ENCODE data around the gene RDH8.

RDH8 gene

DNA sequence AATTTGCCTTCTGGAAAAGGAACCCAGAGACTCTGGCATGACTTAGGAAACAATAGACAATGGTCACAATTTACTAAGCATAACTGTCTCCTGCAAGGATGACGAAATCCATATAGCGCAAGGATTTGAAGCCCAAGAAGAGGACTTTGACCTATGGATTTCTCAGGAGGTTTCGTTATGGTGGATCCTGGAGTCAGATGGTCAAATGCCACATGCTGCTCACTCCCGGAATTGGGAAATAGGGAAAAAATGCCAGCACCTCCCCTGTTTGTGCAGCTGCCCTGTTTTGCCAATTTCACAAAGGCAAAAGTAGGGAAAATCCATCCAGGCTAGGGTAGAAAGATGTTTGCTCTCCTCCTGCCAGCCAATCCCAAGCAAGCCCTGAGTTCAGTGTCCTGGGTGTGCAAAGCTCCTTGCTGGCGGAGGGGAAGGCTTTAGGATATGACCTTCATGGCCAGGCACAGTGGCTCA lies 23.4 kb downstream of the RDH8 start:
- no peak for DNase-seq (ENCODE audit: low spot score)

DNA sequence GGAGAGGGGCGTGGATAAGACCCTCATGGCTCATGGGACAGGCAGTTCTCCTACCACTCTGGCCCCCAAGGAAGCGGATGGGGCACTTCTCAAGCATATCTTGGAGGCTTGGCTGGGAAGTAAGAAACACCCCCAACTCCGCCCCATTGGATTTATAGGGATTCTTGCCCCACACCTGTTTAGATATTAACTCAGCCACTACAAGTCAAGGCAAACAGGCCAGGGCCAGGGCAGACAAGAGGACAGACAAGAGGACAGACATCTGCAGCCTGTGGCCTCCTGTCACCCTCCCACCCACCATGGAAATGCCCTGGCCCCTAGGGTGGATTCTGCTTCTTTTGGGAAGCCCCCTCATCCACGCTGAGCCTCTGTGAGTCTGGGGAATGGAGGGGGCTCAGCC lies 24.1 kb downstream of the RDH8 start:
- DNase-seq (ENCODE audit: low spot score): no peak

DNA sequence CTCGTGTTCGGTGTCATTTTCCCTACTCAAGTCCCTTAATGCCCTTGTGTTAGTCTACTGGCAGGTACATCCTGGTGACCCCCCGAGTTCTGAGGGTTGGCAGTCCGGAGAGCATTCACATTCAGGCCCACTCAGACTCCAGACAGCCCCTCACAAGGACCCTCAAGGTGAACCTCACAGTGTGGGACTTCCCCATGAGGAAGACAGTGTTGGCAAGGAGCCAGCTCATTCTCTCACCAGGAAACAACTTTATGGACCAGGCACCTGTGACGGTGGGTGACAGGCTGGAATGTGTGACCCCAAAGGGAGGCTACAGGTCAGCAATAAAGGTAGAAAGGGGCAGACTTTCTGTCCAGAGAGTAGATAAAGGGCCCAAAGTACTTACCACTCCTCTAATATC lies 24.5 kb downstream of the RDH8 start:
- DNase-seq (ENCODE audit: low spot score): no peak

DNA sequence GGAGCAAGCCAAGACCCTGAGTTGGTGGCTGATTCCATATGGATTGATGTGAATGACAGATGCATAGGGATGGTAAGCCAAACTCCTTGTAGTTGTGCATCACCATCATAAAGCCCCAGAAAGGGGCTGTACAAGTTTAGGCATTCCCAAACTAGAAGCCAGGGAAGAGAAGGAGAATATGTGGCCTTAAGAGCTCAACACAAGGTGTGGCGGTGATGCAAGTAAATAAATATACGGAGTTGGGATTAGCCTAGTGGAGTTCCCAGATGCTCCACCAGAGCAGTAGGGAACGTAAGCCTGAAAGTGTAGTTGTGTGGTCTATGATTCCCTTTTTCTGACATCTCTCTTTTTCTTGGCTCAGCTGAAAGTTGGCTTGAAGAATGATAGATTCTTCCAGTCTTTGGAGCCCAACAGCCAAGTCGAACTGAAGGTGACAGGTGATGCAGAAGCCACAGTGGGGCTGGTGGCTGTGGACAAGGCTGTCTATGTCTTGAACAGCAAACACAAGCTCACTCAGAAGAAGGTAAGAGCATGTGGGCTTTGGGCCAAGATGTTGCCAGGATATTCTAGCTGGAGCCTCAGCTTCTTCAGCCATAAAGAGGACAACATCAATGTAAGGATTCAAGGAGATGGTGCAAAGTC lies 30.1 kb downstream of the RDH8 start:
- no peak for DNase-seq (ENCODE audit: low spot score)

DNA sequence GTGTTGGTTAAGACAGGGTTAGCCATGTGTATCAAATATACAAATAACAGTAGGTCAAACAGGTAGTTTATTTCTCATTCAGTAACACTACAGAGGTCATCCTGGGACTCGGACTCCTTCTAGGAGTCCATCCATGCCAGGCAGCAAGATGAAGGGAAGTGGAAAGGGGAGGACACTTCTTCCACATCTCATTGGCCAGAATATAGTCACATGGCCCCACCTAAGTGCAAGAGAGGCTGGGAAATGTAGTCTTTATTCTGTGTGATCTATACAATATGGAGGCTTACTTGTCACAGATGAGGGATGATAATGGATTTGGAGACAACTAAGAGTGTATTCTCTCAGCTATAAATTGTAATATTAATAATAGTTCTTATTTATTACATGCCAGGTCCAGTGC lies 31.1 kb downstream of the RDH8 start:
- no peak for DNase-seq (ENCODE audit: low spot score)

DNA sequence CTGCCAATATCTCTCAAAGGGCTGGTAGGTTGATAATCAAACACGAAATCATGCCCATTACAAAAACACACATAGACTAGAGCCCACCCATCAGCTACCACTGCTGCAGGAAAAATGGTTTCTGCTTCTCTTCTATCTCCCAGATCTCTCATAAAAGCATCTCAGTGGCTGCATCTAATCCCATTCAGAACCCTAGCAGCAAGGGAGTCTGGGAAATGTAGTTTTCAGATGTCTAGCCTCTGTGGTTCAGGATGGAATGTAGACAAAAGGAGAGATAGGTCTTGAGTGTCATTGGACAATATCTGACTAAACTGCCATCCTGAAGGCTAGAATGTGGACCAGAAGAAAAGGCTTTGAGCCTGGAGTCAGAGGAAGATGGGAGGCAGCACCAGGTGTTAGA lies 32.1 kb downstream of the RDH8 start:
- no peak for DNase-seq (ENCODE audit: low spot score)

DNA sequence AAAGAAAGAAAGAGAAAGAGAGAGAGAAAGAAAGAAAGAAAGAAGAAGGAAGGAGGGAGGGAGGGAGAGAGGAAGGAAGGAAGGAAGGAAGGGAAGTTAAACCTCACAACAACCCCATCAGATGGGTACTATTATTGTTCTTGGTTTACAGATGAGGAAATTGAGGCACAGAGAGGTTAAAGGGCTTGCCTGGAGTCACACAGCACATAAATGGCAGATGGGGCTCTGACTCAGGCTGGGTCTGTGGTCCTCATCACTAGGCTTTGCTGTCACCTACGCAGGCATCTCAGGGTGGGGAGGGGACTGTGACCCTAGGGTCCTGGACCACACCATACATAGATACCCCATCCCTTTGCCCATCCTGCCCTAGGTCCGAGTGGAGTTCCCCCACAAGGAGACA lies 36.3 kb downstream of the RDH8 start:
- no peak for DNase-seq (ENCODE audit: low spot score)

DNA sequence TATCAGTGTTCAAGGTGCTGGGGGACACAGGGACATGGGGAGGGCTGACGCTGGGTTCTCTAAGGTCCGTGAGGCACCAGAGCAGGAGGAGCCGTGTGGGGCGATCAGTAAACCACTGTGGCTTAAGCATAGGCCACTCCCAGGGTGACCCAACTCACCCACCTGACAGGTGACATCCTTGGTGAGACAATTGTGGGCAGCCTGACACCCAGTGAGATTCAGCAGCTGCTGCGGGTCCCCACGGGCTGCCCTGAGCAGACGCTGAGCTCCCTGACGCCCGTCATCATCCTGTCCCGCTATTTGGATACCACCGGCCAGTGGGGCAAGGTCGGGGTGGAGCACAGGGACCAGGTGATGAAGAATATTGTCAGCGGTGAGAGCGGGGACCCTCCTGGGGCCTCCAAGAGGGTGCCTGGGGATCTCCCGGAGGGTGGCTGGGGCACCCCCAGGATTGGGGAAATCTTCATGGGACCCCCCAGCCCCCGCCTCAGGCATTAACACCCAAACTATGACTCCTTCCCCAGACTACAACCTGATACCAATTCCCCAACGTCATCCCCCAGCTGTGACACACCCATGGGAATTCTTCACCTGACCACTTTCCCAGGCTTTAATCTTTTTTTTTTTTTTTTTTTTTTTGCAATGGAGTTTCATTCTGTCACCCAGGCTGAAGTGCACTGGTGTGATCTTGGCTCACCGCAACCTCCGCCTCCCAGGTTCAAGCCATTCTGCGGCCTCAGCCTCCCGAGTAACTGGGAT lies 39.5 kb downstream of the RDH8 start:
- no peak for DNase-seq (ENCODE audit: low spot score)

DNA sequence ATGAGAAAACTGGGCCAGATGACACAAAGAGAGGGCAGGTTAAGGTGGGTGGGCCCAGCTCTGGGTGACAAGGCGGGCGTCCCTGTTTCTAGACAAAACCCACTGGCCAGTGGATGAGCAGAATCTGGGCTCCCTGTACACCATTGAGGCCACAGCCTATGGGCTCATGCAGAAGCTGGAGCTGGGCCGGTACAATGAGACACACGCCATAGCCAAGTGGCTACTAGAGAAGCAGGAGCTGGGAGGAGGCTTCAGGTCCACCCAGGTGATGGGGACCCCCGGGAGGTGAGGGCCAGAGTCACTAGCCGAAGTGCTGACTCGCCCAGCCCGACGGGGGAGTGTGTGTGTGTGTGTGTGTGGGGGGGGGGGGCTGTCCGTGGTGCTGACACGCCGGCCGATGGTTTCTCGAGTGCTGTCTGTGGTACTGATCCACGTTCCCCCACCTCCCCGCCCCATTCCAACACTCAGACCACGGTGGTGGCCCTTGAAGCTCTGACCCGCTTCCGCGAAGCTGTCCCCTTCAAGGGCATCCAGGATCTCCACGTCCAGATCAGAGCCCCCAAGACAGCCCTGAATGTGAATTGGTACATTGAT lies 48.5 kb downstream of the RDH8 start:
- peak; percentile 61 for DNase-seq (ENCODE audit: low spot score)

DNA sequence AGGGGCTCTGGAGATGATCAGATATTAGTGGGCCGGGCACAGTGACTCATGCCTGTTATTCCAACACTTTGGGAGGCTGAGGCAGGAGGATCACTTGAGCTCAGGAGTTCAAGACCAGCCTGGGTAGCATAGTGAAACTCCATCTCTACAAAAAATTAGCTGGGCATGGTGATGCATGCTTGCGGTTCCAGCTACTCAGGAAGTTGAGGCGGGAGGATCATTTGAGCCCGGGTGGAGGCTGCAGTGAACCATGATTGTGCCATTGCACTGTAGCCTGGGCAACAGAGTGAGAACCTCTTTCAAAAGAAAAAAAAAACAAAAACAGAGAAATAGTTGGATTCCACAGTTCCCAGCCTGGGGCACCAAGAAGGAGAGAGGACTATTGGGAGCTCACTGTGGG lies 54.9 kb downstream of the RDH8 start:
- DNase-seq (ENCODE audit: low spot score): no peak

DNA sequence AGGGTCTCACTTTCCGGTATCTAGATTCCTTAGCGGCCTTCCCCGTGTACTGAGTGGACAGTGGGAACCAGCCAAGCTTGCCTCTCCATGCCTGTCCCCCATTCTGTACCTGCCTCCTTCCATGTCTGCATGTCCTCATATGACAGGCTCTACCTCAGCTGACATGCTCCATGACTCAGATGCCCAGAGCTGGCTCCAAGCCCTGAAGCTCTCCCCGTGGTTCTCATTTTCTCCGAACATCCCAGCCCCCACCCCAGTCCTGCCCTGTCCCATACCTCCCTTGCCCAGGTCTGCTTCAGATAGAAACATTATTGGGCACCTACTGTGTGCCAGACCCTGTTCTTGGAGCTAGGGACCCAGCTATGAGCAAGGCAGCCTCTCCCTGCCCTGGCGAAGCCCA lies 55.8 kb downstream of the RDH8 start:
- DNase-seq (ENCODE audit: low spot score): no peak

DNA sequence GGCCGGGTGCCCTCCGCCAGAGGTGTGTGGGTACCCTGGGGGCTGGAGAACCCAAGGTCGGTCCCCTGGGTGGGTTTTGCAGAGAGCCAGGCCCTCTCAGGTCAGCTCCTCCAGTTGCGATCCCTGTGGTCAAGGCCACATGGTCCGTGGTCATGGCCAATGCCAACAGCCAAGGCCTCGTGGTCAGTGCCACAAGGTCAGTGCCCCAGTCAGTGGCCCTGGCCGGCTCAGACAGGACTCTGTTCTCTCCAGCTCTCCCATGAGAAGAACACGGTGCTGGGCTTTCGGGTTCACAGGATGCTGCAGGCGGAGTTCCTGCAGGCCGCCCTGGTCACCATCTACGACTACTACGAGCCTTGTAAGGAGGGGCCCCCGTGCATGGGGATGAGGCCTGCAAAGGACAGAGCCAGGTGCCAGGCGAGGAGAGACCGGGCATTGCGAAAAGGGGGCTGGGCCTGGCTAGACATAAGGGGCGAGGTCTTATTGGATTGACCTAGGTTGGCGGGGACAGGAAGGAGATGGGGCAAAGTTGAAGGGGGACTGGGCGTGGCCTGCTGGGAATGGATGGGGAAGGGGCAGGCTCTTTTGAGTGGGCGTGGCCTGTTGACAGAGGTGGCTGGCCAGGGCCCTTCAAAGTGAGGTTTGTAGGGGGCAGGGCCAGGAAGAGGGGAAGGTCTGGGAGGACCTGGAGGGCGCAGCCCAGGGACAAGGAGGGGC lies 57.6 kb downstream of the RDH8 start:
- no peak for DNase-seq (ENCODE audit: low spot score)
